Kidney epithelial cell (primary cell): ENCODE data around the gene RTP5. TPM values are rescaled to one million over a fixed set of nuclear protein-coding genes. Genes with fewer than 3 reads are reported as not detected.

ENCODE experiments used
- DNase-seq: peaks from one replicate; pipeline ENCODE4 v3.0.0-alpha.2; 2010; ENCODE audit warnings: low read depth
- H3K27me3 ChIP-seq: 2 replicates; pipeline ENCODE4 v1.6.0; 2011; ENCODE audit warnings: low read length; ENCODE audit not compliant: control insufficient read depth, insufficient read depth
- H3K36me3 ChIP-seq: 2 replicates; pipeline ENCODE4 v1.5.1; 2011; ENCODE audit warnings: low read length; ENCODE audit not compliant: control insufficient read depth, insufficient read depth
- H3K4me3 ChIP-seq: 2 replicates; pipeline ENCODE4 v1.5.1; 2011; ENCODE audit warnings: low read depth, mild to moderate bottlenecking, control low read depth, low read length
- total RNA-seq: library from RNA; depleted of rRNA; stranded (reverse); fragments of >200 nt; gene quantifications from 2 replicates; pipeline ENCODE4 v1.2.3, GENCODE V29; 2015
- TF ChIP-seq, protein P1 (sequence below): IDR thresholded peaks from 2 replicates; pipeline ENCODE4 v1.5.1; 2011; ENCODE audit warnings: mild to moderate bottlenecking, moderate library complexity, low read length, control low read depth, inconsistent platforms; ENCODE audit not compliant: insufficient read depth, poor library complexity, severe bottlenecking

The RTP5 gene
- total RNA-seq, 1 donor from 2014 or later = not detected

GRCh38 chr2:241896746-241897201, 27.2 kb downstream of the RTP5 start:
- Histone ChIP-seq H3K36me3 (no peaks in the 10 kb centered on the region), H3K4me3 (no peak overlapping the region), H3K27me3 (peaks cover 38% of the 10 kb centered on the region)
- TF ChIP-seq, protein P1, sequence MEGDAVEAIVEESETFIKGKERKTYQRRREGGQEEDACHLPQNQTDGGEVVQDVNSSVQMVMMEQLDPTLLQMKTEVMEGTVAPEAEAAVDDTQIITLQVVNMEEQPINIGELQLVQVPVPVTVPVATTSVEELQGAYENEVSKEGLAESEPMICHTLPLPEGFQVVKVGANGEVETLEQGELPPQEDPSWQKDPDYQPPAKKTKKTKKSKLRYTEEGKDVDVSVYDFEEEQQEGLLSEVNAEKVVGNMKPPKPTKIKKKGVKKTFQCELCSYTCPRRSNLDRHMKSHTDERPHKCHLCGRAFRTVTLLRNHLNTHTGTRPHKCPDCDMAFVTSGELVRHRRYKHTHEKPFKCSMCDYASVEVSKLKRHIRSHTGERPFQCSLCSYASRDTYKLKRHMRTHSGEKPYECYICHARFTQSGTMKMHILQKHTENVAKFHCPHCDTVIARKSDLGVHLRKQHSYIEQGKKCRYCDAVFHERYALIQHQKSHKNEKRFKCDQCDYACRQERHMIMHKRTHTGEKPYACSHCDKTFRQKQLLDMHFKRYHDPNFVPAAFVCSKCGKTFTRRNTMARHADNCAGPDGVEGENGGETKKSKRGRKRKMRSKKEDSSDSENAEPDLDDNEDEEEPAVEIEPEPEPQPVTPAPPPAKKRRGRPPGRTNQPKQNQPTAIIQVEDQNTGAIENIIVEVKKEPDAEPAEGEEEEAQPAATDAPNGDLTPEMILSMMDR = no peak
- no peak for DNase-seq

GRCh38 chr2:241897231-241897916, 27.8 kb downstream of the RTP5 start:
- no peak for DNase-seq
- TF ChIP-seq, protein P1 = no peak
- Histone ChIP-seq H3K27me3 (peaks cover 39% of the 10 kb centered on the region), H3K4me3 (no peak overlapping the region), H3K36me3 (no peaks in the 10 kb centered on the region)

DNA sequence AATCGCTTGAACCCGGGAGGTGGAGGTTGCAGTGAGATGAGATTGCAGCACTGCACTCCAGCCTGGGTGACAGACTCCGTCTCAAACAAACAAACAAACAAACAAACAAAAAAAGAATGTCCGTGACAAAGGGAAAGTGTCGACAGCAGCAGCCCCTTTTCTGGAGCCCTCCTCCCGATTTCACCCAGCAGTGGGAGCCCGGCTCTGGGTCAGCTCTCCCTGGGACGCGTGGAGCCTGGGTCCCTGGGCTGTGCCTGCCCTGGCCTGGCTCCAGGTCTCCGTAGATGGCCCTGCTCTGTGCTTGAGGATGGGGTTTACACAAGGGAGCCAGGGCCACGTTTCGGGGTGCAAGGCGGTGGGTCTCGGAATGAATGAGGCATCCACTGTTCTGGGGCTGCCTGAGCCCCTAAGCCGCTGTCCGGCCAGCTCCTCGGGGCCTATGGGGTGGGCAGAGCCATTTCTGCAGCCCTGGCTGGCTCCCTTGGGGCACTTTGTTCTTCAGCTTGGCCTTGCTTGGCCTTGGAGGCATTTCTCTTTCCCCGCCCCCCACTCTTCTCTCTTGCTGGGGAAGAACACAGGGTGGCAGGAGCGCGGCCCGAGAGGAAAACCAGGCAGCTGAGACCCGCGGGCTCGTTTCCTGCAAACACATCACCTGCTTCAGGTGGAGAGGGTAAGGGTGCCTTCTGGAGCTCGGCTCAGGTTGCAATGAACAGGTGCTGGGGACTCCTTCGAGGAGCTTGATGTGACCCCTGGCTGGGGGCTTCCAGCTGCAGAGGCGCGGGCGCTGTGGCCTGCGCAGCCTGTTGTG, 29.1 kb downstream of the RTP5 start:
- no peak for DNase-seq
- H3K4me3 ChIP-seq = no peak overlapping the region
- TF ChIP-seq, protein P1 = no peak
- peaks cover 45% of the 10 kb centered on the region for H3K27me3 ChIP-seq
- H3K36me3 ChIP-seq = no peaks in the 10 kb centered on the region

DNA sequence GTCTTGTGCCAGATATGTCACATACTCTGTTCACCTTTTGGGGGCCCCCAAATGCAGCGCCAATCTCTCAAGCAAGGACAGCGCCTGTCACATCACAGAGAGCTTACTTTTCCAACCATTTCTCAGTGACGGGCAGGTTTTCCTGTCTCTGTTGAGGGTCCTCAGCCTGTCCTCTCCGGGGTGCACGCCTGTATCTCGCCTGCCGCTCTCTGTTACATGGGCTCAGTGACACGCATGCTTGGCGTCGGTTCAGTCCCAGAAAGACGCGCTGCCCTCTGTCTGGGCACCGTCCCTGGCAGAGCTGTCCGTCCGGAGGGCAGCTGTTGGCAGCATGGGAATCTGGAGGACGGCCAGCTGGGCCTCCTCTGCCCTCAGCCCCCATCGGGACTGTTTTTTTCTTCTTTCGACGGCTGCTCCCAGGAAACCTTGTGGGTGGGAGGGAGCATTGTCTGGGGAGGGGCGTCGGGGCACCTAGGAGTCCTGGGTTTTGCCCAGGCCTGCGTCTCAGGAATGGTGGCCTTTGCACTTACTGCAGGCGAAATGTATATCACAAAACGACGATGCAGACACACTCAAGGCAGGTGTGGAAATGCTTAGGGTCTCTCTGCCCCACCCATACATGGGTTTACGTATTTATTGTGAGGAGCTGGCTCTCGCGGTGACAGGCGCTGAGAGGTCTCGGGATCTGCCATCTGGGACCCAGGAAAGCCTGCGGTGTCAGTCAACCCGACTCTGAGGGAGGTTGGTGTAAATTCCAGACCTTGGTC, 30.9 kb downstream of the RTP5 start:
- TF ChIP-seq, protein P1 = no peak
- DNase-seq = no peak
- Histone ChIP-seq H3K36me3 (no peaks in the 10 kb centered on the region), H3K27me3 (peaks cover 45% of the 10 kb centered on the region), H3K4me3 (no peak overlapping the region)

GRCh38 chr2:241901018-241901380, 31.5 kb downstream of the RTP5 start:
- Histone ChIP-seq H3K36me3 (no peaks in the 10 kb centered on the region), H3K4me3 (no peak overlapping the region), H3K27me3 (peaks cover 45% of the 10 kb centered on the region)
- no peak for DNase-seq
- TF ChIP-seq, protein P1 = no peak
